Astrocyte of the cerebellum (primary cell): Measurements from ENCODE around the gene LPGAT1.

Experiments
- DNase-seq: peaks from one replicate; pipeline ENCODE4 v3.0.0-alpha.2; 2011; ENCODE audit warnings: low read depth
- H3K4me3 ChIP-seq: 2 replicates; pipeline ENCODE4 v1.5.1; 2011; ENCODE audit warnings: mild to moderate bottlenecking, low read depth, low read length, moderate library complexity
- CTCF ChIP-seq: IDR thresholded peaks from 2 replicates; pipeline ENCODE4 v1.5.1; 2012; ENCODE audit warnings: low read length, low read depth, moderate library complexity, mild to moderate bottlenecking; ENCODE audit errors: missing control alignments
- in situ Hi-C: cut with HindIII; loops from 2 replicates; pipeline ENCODE4 v1.10.0; 2017; ENCODE audit warnings: low sequenced_read_pairs

The LPGAT1 gene

DNA sequence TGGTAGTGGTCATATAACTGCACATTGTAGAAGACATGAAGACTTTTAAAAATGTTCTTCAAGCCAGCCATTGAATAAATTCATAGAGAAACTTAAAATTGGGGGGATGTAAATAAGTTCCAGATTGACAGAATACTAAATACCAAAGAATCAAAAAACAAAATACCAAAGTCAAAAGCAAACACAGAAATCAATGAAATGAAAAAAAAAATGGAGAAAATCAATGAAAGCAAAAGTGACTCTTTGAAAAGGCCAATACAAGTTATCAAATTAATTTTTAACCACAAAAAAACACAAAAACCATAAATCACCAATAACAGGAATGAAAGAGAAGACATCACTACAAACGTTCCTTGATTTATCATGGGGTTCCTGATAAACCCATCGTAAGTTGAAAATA is 25.6 kb downstream of the LPGAT1 start:
- H3K4me3 ChIP-seq, result no peak overlapping the region
- TF ChIP-seq CTCF, result no peak
- DNase-seq, result no peak
- in situ Hi-C loops, result no loop called here

GRCh38 chr1:211800925-211801607 is 29.5 kb downstream of the LPGAT1 start:
- TF ChIP-seq CTCF, result no peak
- no peak for DNase-seq
- H3K4me3 ChIP-seq, result no peak overlapping the region
- in situ Hi-C loops, result no loop called here

DNA sequence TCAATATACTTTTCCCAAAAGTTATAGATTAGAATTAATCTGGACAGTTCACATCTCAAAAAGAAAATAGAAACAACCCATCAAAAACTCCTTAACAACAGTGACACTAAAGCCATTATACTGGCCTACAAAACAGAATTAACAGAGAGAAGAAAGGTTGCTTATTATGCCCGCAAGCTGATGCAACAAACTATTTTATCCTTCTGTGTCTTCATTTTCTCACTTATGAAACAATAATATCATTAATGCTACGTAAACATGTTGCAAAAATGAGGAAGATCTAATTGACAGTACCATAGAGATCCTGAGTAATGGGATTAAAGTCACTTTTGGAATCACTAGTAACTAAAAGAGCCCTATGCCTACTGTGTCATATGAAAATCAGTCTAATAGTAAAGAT is 32.6 kb downstream of the LPGAT1 start:
- H3K4me3 ChIP-seq, result no peak overlapping the region
- TF ChIP-seq CTCF, result no peak
- in situ Hi-C loops, result no loop called here
- DNase-seq, result no peak

GRCh38 chr1:211791979-211792378 is 38.6 kb downstream of the LPGAT1 start:
- DNase-seq, result no peak
- no peak for TF ChIP-seq CTCF
- no peak overlapping the region for H3K4me3 ChIP-seq
- in situ Hi-C loops, result no loop called here

DNA sequence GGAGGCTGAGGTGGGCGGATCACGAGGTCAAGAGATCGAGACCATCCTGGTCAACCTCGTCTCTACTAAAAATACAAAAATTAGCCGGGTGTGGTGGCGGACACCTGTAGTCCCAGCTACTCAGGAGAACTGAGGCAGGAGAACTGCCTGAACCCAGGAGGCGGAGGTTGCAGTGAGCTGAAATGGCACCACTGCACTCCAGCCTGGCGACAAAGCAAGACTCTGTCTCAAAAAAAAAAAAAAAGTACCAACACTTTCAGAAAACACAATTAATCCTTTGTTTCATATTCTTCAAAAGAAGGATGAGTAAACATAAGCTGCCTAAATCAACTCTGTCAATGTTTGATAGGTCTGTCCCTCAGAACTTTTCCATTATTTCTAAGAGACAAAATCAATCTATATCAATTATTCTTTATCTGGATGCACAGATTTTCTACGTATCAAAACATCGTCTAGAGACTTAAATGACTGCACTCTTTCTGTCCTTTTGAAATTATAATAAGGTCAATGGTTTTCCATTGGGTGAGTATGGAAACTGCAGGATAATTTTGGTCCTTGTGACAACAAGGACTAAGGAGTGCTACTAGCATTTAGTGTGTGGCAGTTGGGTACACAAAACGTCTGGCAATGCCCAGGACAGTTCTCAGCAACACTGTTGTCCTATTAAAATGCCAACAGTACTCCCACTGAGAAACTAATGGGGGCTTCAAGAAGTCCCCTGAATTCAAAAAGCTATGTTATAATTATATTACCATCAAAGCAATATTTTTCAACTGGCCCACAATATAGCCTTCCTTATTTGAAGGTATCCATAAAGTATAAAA is 40.7 kb downstream of the LPGAT1 start:
- no peak for DNase-seq
- no peak for TF ChIP-seq CTCF
- no peak overlapping the region for H3K4me3 ChIP-seq
- in situ Hi-C loops, result no loop called here

DNA sequence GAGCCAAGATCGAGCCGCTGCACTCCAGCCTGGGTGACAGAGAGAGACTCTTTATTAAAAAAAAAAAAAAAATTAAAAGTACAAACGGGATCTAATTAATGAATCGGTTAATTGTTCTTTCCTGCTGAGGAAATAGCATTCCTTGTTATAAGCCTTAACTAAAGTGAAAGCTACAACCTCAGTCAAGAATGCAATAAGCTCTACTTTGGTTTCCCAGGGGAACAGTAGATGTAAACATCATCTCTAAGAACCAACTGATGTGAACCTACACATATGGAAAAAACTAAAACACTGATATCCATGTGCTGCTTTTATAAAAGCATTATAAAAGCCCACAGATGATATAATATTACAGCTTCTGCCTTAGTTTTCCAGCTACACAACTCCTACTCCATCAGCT is 41.9 kb downstream of the LPGAT1 start:
- in situ Hi-C loops, result no loop called here
- no peak for TF ChIP-seq CTCF
- no peak overlapping the region for H3K4me3 ChIP-seq
- DNase-seq, result no peak
